D721Med (cell line): ENCODE measurements around the gene ZNF501.

Experiments used
- DNase-seq: peaks from one replicate; pipeline ENCODE4 v3.0.0; 2011; ENCODE audit warnings: low spot score; ENCODE audit not compliant: insufficient read length
- FAIRE-seq: peaks from 2 replicates; lab custom pipeline; 2011; peaks lifted over from hg19 to GRCh38; lab: Jason Lieb, UNC
- TF ChIP-seq, protein P1 (sequence below): IDR thresholded peaks from 2 replicates; pipeline ENCODE4 v1.5.1; 2012; ENCODE audit warnings: mild to moderate bottlenecking, control low read depth; ENCODE audit not compliant: insufficient read depth; ENCODE audit errors: missing control alignments

Gene ZNF501

DNA sequence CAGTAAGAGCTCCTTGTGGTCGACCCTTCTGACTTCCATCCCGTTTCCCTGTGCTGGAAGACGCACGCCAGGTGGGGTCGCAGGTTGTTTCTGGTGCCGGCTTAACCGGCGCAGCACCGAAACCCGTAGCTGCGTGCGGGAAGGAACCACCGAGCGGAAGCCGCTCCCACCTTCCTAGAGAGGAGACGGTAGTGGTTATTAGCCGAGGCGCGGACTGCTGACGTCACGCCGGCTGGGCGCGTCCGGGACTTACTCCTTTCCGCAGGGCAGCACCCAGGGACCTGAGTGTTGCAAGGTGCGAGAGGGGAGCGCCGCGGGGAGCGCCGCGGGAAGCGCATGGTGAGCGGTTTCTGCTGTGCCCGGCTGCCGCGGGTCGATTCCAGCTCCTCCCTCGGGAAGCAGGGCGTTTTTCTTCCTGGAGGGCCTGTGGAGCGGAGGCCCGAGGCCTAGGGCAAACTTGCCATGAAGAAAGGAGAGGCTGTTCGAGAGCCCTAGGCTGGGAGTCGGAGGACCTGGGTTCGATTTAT, at the start of gene ZNF501:
TSS of gene ZNF501 (plus strand) at position 252 of the 527 bp plus-strand sequence. CDS start 4,787 bp downstream, outside the sequence.
- DNase-seq (peak; percentile 89), FAIRE-seq (no peak)
- TF ChIP-seq, protein P1, sequence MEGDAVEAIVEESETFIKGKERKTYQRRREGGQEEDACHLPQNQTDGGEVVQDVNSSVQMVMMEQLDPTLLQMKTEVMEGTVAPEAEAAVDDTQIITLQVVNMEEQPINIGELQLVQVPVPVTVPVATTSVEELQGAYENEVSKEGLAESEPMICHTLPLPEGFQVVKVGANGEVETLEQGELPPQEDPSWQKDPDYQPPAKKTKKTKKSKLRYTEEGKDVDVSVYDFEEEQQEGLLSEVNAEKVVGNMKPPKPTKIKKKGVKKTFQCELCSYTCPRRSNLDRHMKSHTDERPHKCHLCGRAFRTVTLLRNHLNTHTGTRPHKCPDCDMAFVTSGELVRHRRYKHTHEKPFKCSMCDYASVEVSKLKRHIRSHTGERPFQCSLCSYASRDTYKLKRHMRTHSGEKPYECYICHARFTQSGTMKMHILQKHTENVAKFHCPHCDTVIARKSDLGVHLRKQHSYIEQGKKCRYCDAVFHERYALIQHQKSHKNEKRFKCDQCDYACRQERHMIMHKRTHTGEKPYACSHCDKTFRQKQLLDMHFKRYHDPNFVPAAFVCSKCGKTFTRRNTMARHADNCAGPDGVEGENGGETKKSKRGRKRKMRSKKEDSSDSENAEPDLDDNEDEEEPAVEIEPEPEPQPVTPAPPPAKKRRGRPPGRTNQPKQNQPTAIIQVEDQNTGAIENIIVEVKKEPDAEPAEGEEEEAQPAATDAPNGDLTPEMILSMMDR, result peak; percentile 15

DNA sequence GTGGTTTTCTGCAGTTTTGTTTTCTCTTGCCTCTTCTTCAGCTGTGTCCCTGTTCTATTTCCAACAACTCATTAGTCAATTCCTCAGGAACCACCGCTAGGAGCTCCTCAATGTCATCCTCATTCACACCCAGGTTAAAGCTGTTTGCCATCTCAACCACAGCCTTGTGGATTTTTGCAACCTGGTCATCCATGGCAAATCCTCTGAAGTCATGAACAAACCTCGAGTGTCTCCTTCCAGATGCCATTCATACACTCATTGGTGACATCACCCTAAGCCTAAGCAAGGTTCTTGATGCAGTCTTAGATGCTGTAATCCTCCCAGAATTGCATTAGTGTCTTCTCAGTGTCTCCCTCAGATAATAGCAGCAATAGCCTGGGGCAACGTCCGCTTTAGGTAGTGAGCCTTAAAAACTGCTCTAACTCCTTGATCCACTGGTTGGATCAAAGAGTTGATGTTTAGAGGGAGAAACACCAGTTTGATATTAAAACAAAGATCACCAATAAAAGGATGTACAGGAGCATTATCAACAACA, 48.4 kb upstream of the ZNF501 start:
- TF ChIP-seq, protein P1, result no peak
- FAIRE-seq (no peak), DNase-seq (no peak)

DNA sequence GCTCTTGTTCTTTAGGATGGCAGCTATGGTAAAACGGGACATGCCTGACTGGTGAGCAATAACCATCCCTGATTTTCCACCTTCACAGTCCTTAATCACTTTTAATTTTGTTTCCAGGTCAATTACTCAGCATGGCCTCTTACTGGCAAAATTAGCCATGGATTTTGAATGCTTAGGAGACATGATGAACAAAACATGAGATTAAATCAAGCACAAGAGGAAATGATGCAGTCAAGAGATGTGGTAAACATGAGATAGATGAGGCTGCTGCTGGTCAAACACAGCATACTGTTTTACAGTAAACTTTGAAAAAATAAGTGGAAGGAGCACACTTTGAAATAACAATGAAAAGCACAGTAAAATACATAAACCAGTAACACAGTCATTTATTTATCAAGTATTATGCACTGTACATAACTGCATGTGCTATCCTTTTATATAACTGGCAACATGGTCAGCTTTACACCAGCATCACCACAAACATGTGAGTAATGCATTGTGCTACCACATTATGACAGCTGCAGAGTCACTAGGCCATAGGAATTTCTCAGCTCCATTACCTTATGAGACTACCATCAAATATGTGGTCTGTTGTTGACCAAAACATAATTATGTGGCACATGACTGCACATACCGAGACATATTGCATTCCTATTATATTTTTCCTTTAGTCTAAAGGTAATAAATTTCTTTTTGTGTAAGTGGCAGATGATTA, 47.1 kb upstream of the ZNF501 start:
- DNase-seq, result no peak
- no peak for FAIRE-seq
- TF ChIP-seq, protein P1, result no peak

DNA sequence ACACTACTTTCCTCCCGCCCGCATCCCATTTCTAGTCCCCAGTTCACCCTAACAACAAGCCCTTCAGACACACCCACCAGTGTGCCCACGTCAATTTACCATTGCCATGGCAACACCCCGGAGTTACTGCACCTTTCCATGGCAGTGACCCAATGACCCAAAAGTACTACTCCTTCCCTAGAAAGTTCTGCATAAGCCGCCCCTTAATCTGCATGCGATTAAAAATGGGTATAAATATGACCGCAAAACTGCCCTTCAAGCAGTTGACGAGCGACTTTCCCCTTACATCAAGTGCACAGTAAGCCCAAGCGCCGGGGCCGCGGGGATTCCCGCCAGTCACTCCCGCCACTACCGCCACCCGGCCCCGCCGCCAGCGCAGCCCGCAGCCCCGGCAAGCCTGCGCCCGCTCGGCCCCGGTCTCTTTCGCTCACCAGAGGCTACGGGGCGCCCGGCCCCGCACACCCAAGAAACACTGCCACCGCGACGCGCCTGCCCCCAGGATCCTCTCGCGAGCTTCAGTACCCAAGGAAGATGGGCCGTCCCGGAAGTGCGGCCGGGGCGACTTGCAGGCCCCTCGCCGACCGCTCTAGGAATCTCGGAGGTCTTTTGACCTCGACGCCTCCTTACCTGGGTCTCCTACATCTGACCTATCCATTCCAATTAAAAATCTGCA, 44.2 kb upstream of the ZNF501 start:
- peak; percentile 63 for DNase-seq
- TF ChIP-seq, protein P1, result no peak
- no peak for FAIRE-seq

DNA sequence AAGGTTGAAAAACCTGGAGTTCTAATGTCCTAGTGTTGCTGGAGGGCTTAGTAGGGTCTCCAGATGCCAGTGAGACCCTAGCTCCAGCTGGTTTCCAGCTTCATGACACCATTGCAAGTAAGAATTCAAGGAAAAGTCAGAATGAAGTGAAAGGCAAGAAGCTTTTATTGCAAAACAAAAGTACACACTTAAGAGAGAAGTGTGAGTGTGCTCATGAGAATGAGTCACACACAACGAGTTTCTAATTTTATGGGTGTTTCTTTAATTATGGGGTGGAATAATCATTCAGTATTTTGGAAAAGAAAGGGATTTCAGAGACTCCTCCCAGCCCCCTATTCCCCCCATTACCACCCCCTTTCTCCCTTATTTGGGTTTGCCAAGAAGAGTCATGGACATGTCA, 41.5 kb upstream of the ZNF501 start:
- no peak for FAIRE-seq
- no peak for DNase-seq
- TF ChIP-seq, protein P1, result no peak

DNA sequence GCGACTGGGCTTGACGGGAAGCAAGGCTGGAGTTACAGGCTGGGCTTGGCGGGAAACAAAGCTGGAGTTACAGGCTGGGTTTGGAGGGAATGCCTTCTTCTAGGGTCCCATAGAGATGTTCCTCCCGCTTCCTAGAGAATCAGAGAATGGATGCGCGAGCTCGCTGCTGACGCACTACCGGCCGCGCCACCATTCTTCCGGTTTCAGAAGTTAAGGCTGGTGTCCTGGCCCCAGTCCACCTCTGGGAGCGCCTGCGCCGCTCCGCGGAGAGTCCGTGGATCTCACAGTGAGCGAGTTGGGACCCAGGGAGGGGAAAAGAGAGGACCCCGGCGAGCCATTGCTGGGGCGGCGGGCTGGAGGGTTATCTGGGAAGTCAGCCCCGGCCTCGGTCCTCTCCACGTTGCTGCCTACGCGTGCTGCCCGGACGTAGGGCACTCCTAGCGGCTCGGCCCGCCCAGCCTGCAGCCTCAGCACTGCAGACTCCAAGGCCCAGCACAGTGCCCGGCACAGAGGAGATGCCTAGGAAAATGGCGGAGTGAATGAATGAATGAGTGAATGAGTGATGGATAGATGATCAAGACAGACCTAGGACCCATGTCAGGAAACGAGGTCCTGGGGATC, 16.9 kb upstream of the ZNF501 start, which contains the start of gene ZNF502:
TSS of gene ZNF502 (plus strand) at position 206 of the 621 bp plus-strand sequence. CDS start 7,602 bp downstream, outside the sequence.
- no peak for FAIRE-seq
- TF ChIP-seq, protein P1, result no peak
- peak; percentile 70 for DNase-seq
